A549 treated with GW870086 at 1 μM for 4 hours (cell line): ENCODE measurements around the gene ITGB1BP1. TPM values are rescaled to one million over a fixed set of nuclear protein-coding genes. Genes with fewer than 3 reads are reported as not detected.

Source experiments
- total RNA-seq: library from RNA; stranded (reverse); fragments of 200-300 nt; extraction: Qiagen RNA extraction; gene quantifications from 5 replicates; pipeline ENCODE4 v1.2.3, GENCODE V29; 2022; ENCODE audit warnings: low read depth

Gene ITGB1BP1, protein sequence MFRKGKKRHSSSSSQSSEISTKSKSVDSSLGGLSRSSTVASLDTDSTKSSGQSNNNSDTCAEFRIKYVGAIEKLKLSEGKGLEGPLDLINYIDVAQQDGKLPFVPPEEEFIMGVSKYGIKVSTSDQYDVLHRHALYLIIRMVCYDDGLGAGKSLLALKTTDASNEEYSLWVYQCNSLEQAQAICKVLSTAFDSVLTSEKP
- 161 to 189 TPM (median 185 TPM) in 5 replicates for total RNA-seq

DNA sequence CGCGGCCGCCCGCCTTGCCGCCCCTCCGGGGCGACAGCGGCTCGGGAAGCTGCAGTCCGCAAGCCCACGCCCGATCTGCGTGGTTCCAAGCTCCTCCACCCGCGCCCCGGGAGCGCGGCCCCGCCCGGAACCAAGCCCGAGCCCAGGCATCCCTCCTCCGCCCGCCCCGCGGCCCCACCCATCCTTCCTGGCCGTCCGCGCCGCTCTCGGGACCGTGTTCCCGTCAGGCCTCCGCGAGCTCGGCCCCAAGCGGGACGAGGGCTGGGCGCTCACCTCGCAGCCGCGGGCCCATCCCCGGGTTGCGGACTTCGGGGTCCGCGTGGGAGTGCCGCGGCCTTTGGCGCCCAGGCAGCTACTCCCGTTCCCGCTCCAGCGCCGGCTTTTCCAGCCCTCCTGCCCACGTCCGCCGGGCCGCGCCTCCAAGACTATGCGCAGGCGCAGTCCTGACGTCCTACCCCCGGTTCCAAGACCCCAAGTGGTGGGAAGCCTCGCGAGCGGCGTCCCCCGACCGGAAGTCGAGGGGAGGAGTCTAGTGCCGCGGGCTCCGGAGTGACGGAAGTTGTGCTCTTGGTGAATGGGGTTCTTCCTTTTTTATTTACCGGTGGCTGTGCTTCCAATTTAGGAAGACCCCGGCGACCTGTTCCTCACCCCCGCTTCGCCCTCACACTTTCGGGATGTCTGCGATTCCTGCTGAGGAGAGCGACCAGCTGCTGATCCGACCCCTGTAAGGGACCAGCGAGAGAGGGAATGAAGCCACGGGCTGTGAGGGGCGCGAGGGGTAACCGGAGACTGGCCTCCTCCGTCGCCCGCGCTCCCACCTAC lies at the start of gene ITGB1BP1, which contains the start of gene CPSF3:
Gene ITGB1BP1, minus strand, starts transcription at position 429 of the 822 bp plus-strand sequence. CDS start 4,831 bp downstream, outside the sequence.
Gene CPSF3, plus strand, starts transcription at position 555 of the 822 bp plus-strand sequence. Its CDS starts 120 bp downstream, at position 675.

Other genes starting within 250 kb of the ITGB1BP1 start
- gene ASAP2, start 216.7 kb downstream of the ITGB1BP1 start, total RNA-seq = 37.1 to 59.1 TPM (median 52.2 TPM) in 5 replicates
- gene CPSF3, start 126 bp upstream of the ITGB1BP1 start, total RNA-seq = 47.7 to 54.0 TPM (median 52.8 TPM) in 5 replicates
- gene IAH1, start 51.0 kb upstream of the ITGB1BP1 start, total RNA-seq = 86.7 to 114 TPM (median 103 TPM) in 5 replicates
- gene ADAM17, start 132.3 kb upstream of the ITGB1BP1 start, total RNA-seq = 21.6 to 32.9 TPM (median 30.4 TPM) in 5 replicates
- gene YWHAQ, start 207.5 kb upstream of the ITGB1BP1 start, total RNA-seq = 749 to 855 TPM (median 799 TPM) in 5 replicates